ENCODE results near the gene OLR1. TPM values are rescaled to one million over a fixed set of nuclear protein-coding genes. Genes with fewer than 3 reads are reported as not detected.

The OLR1 gene
- total RNA-seq, 2 experiments from 2014 or later, result not detected

GRCh38 chr12:10184261-10184843 lies 12.4 kb upstream of the OLR1 start:
- no peaks in the 10 kb centered on the region for H3K4me1 Mint-ChIP-seq (ENCODE audit: low read depth)
- TF ChIP-seq CTCF (IDR thresholded peaks at IDR 0.05), result no peak
- ChIA-PET POLR2A (no interaction called here), CTCF (interaction anchor here (1.0 to 1.1 kb wide), 2 partner anchors 31 to 385 kb away, joined by 3 to 4 read pairs; no protein-coding TSS in a partner anchor)
- DNase-seq (no peak), ATAC-seq (no peak)
- intact Hi-C loops (cut with micrococcal nuclease), result no loop called here
- H3K4me3 Mint-ChIP-seq, result no peak overlapping the region
- H3K27me3 Mint-ChIP-seq, result peaks cover 13% of the 10 kb centered on the region
- H3K9me3 Mint-ChIP-seq, result no peaks in the 10 kb centered on the region
- no peaks in the 10 kb centered on the region for H3K36me3 Mint-ChIP-seq (ENCODE audit: low read depth)
- no peak overlapping the region for H3K27ac Mint-ChIP-seq

GRCh38 chr12:10182354-10183049 lies 10.6 kb upstream of the OLR1 start:
- ChIA-PET CTCF (no interaction called here), POLR2A (no interaction called here)
- no peak for DNase-seq
- ATAC-seq, result no peak
- H3K27me3 Mint-ChIP-seq, result peaks cover 15% of the 10 kb centered on the region
- intact Hi-C loops (cut with micrococcal nuclease), result no loop called here
- H3K4me1 Mint-ChIP-seq (ENCODE audit: low read depth), result no peaks in the 10 kb centered on the region
- TF ChIP-seq CTCF (IDR thresholded peaks at IDR 0.05), result no peak
- no peaks in the 10 kb centered on the region for H3K36me3 Mint-ChIP-seq (ENCODE audit: low read depth)
- H3K27ac Mint-ChIP-seq, result no peak overlapping the region
- no peak overlapping the region for H3K4me3 Mint-ChIP-seq
- H3K9me3 Mint-ChIP-seq, result no peaks in the 10 kb centered on the region

GRCh38 chr12:10179776-10180181 lies 7.8 kb upstream of the OLR1 start:
- peaks cover 10% of the 10 kb centered on the region for H3K27me3 Mint-ChIP-seq
- H3K27ac Mint-ChIP-seq, result no peak overlapping the region

DNA sequence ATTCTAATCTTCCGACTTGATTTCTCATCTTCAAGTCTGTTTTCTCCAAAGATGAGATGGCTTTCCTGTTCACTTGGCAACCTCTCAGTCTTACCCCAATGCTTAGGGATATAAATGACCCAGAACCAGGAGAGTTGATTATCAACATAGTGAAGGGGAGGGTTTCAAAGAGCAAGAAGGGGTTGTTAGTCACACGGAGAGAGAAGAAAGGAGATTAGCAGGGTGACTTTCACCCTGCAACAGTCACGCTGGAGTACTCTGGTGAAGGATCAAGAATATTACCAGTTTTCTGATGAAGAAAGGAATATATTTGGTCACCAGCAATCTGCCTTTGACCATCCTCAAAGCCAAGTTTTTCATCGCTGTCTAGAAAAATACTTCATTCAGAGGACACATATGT lies 6.9 kb upstream of the OLR1 start, which contains the start of gene TMEM52B:
Gene TMEM52B (plus strand): TSS at position 212 of the 400 bp plus-strand sequence. CDS start 543 bp downstream, outside the sequence.
- DNase-seq, result no peak
- Mint-ChIP-seq H3K36me3 (ENCODE audit: low read depth) (no peaks in the 10 kb centered on the region), H3K4me1 (ENCODE audit: low read depth) (no peaks in the 10 kb centered on the region), H3K27me3 (peaks cover 6% of the 10 kb centered on the region), H3K4me3 (no peak within 1 kb of the TSS), H3K9me3 (no peaks in the 10 kb centered on the region), H3K27ac (no peak within 1 kb of the TSS)
- intact Hi-C loops (cut with micrococcal nuclease), result no loop called here
- TF ChIP-seq CTCF (IDR thresholded peaks at IDR 0.05), result no peak
- no peak for ATAC-seq
- POLR2A ChIA-PET, result no interaction called here
- CTCF ChIA-PET, result no interaction called here

More at GRCh38 chr12:10179776-10180181, 7.8 kb upstream of the OLR1 start:
- TF ChIP-seq CTCF (IDR thresholded peaks at IDR 0.05), result no peak
- no peaks in the 10 kb centered on the region for H3K9me3 Mint-ChIP-seq
- intact Hi-C loops (cut with micrococcal nuclease), result no loop called here
- no peak for DNase-seq
- H3K4me3 Mint-ChIP-seq, result no peak overlapping the region
- H3K4me1 Mint-ChIP-seq (ENCODE audit: low read depth), result no peaks in the 10 kb centered on the region
- CTCF ChIA-PET, result no interaction called here
- POLR2A ChIA-PET, result no interaction called here
- no peaks in the 10 kb centered on the region for H3K36me3 Mint-ChIP-seq (ENCODE audit: low read depth)
- ATAC-seq, result no peak

Measured in activated CD8-positive, alpha-beta T cell treated with anti-CD3 and anti-CD28 coated beads for 36 hours (primary cell).